Right lung (tissue), 5 donors: ENCODE measurements around the gene PLOD1. TPM values are rescaled to one million over a fixed set of nuclear protein-coding genes. Genes with fewer than 3 reads are reported as not detected.
A peak's percentile ranks its signal among the peaks of the same experiment; 100 is the strongest.
"Not testable (repeated sequence)": the region's sequence is repeated elsewhere in the genome, so short reads cannot be mapped to it uniquely, and the experiment has no call there.

ENCODE experiments used
- DNase-seq, 2 donors: peaks; one replicate each; pipeline ENCODE4 v3.0.0-alpha.2; 2013
- polyA plus RNA-seq, 5 donors: library from polyadenylated mRNA; unstranded; fragments of 120-200 nt; gene quantifications; one replicate each; pipeline versions ENCODE4 v1.2.1 to v1.2.3, GENCODE V29; 2013; ENCODE audit warnings: inconsistent platforms in 1 of 5, low replicate concordance in 1 of 5; ENCODE audit not compliant: insufficient read length in 5 of 5, insufficient read depth in 1 of 5

The PLOD1 gene
- polyA plus RNA-seq, 5 donors: 88.8 to 148 (median 135) TPM

- peak in 1 of 2 donors; percentile 84 for DNase-seq
Observed at GRCh38 chr1:11908095-11908675, 26.3 kb upstream of the PLOD1 start.

DNA sequence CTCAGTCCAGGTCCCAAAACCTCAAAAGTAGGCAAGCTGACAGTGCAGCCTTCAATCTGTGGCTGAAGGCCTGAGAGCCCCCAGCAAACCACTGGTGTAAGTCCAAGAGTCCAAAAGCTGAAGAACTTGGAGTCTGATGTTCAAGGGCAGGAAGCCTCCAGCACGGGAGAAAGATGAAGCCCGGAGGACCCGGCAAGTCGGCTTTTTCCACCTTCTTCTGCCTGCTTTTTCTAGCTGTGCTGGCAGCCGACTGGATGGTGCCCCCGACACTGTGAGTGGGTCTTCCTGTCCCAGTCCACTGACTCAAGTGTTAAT lies 23.6 kb upstream of the PLOD1 start:
- not testable (repeated sequence) for DNase-seq

DNA sequence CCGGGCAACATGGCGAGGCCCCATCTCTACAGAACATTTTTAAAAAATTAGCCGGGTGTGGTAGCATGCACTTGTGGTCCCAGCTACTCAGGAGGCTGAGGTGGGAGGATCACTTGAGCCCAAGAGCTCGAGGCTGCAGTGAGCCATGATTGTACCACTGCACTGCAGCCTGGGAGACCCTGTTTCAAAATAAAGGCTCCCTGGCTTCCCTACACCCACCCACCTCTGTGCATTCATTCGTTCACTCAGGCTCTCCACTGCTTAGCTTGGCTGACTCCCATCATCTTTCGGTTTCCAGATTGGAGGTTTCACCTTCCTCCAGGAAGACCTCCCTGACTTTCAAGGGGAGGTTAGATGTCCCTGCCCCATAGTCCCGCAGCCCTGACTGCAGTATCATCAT lies 22.5 kb upstream of the PLOD1 start:
- no peak for DNase-seq

GRCh38 chr1:11912482-11913216 lies 21.9 kb upstream of the PLOD1 start:
- not testable (repeated sequence) for DNase-seq

GRCh38 chr1:11913291-11913690 lies 21.2 kb upstream of the PLOD1 start:
- DNase-seq: no peak

DNA sequence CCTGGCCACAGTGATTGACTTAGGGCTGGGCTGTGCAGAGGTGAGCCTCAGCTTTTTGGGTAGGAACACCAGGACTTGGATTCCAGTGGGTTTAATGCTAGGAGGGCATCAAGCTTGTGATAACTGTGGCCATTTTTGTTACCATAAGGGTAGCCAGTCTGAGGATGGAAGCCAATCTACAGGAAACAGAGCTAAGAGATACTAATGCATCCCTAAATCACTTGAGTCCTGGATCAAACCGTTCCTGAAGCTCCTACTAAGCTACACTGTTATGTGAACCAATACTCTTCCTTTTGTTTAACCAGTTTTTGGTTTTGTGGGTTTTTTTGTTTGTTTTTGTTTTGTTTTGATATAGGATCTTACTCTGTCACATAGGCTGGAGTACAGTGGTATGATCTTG lies 20.5 kb upstream of the PLOD1 start:
- DNase-seq: no peak

DNA sequence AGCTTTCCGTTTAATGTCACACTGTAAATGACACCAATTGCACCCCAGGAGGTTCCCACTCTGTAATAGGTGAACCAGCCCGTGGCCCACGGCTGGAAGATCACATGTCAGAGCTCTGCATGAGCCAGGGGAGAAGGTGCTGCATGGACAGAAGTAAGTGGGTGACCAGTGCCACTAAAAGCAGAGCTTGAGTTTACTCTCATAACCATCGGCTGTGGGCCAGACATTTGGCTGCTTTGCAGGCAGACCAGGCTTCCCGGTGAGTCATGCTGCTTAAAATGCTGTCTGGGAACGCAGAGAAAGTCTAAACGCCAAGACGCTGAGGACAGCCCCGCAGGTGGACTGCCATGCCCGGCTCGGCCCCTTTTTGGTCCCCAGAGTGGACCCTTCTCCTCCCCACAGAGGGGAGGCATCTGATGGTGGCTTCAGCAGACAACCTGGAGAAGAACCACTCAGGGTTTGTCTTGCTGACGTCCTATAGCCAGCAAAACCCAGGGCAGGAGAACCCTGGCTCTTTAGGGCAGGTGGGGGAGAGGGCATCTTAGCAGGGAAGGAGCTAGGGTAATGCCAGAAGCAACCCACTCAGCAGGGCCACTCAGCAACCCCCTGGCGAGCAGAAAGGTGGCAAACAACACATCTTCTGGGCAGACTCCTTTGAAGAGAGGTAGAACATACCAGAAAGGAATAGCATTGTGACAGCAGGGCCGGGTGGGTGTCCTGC lies 15.6 kb upstream of the PLOD1 start:
- no peak for DNase-seq

DNA sequence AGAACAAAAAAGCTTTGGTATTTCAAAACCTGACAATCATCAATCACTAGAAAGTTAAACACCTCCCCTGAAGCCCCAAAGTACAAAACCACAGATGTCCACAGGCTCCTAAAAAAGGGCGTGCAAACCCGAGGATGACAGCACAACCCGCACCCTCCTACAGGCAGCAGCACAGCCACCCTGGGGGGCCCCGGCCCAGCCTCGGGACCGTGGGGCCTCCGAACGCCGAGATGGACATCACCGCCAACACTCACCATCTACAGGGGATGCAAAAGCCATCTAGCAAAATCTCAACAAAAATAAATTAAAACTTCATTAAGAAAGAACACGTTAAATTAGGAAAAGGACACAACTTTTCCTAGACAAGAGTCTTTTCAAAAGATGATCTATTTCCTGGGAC lies 14.9 kb upstream of the PLOD1 start:
- DNase-seq: no peak

- no peak for DNase-seq
Observed at GRCh38 chr1:11920239-11920903, 14.1 kb upstream of the PLOD1 start.

- no peak for DNase-seq
Observed at GRCh38 chr1:11921022-11921421, 13.5 kb upstream of the PLOD1 start.

GRCh38 chr1:11923069-11923826 lies 11.3 kb upstream of the PLOD1 start:
- DNase-seq: no peak

- no peak for DNase-seq
Observed at GRCh38 chr1:11923827-11924113, 10.7 kb upstream of the PLOD1 start.

DNA sequence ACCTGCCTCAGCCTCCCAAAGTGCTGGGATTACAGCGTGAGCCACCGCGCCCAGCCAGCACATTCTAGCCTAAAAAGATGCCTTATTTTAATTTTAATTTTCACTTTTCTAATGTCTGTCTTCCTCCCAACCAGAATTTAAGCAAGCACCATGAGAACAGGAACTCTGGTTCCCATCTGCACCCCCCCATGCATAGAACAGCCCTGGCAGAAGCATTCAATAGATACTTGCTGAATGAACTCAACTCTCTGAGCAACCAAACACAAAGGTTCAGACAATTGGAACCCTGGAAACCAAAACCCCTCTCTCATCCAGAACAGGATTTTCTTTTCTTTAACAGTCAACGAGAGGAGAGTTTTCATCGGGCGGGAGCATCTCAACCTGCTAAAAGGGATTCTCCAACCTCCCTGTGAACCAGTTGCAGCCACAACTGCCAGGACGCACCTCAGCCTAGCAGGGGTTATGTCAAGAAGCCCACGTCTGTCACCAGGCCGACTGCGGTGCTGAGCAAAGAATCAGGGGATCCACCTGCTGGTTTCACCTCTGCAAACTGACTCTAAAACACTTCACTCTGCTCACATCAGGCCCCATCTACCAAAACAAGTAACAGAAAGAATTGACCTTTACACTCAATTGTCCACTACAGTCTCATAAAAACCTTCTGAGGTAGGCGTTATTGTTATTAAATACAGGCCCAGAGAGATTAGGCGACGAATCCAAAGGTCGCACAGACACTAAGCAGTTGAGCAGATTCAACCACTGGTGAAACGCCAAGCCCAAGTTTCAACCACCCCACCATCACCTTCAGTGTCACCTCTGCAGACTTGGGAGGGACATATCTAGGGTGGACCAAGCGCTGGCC lies 10.0 kb upstream of the PLOD1 start:
- DNase-seq: no peak

DNA sequence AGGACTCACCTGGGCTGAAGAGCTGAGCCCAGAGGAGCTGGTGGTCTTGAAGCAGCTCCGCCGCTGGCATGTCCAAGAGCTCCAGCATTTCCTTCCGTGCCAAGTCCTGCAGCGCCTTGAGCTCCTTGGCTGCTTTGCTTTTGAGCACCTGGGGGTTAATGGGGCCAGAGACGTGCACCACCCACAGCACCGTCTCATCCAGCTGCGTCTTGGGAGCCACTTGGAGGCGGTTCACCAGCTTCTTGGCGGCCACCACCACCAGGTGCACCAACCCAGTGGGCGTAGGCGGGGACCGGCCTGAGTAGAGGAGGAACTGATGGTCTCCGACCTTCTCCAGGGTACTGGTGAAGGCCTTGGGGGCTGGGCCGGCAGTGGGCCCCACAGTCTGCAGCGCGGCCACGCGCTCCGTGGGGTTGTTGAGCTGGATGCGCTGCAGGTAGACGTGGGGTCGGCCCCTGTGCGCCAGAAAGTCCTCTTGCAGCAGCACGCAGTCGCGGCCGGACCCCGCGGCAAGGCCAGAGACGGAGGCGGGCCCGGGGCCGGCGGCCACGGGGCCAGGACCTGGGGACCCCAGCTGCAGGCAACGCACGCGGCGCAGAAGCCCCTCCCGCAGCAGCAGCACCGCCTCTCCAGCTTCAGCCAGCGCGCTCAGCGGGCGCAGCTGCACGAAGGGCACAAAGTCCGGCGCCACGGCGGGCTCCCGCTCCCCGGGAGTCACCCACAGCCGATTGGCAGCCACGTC lies 9.2 kb upstream of the PLOD1 start:
- not testable (repeated sequence) for DNase-seq

- DNase-seq: no peak
Observed at GRCh38 chr1:11925938-11926292, 8.6 kb upstream of the PLOD1 start.

DNA sequence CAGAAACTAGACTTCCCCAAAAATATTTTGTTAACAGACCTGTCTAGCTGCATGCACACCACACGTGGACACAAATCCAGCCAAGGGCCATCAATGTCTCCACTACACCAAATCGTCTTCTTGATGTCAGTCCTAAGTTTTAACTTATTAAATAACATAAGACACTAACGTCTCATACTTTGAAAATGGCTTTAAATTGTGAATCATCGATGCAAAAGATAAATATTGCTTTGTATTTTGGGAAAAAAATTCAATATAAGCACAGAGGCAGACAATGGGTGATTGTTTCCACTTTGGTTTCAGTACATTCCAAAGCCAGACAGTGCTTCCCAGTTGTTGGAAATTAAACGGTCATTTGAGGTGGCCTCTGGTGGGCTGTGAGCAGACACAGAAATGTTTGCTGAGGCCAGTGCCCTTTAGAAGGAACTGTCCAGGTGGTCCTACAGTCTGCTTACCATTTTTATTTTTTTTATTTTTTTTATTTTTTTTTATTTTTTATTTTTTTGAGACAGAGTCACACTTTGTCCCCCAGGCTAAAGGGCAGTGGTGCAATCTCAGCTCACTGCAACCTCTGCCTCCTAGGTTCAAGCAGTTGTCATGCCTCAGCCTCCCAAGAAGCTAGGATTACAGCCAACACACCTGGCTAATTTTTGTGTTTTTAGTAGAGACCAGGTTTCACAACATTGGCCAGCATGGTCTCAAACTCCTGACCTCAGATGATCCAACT lies 6.5 kb upstream of the PLOD1 start:
- no peak for DNase-seq

DNA sequence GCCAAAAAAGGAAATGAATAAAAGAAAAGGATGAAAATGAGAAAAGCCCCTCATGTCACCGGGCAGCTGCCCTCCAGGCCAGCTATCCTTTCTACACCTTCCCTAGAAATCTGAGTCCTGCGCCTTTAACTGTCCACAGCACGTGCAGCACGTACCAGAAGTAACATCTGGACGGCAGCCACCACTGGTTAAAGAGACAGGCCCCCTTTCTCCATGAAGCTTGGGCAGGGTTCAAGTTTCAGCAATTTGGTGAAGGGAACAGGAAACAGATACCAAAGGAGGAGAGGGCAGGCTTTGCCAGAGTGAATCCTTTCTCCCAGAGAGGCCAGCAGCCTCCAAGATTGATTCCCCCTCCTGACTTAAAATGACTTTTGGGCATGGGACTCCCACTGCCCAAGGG lies 4.7 kb upstream of the PLOD1 start:
- DNase-seq: peak; percentile 77 to 87

DNA sequence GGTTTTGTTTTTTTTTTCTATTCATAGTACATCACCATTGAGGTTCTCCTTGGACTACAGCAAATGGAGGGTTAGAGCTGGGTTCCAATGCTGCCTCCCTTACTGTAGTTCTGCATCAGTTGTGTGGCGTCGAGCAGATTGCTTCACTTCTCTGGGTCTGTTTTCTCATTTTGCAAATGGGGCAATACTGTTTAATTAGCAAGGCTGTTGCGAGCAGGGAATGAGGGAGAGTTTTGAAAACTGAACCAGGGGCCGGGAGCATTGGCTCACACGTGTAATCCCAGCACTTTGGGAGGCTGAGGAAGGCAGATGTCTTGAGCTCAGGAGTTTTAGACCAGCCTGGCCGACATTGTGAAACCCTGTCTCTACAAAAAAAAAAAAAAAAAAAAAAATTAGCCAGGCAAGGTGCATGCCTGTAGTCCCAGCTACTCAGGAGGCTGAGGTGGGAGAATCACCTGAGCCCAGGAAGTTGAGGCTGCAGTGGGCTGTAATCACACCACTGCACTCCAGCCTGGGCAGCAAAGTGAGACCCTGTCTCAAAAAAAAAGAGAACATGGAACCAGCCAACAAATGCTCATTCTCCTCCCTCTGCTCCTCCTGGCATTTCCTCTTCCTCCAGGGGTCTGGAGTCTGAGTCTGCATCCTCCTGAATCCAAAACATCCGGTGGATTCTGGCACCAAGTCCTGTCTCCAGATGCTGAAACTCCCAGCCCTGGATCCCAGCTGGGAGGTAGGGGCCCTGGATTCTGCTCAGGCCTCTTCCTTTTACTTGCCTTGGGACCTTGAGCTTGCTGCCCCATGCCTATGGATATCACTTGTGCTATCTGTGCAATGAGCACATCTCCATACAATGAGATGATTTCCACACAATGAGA lies 3.7 kb upstream of the PLOD1 start:
- peak; percentile 61 to 62 for DNase-seq

- no peak for DNase-seq
Observed at GRCh38 chr1:11931845-11932244, 2.7 kb upstream of the PLOD1 start.
